Measurements from ENCODE around the gene LTBP1. TPM values are rescaled to one million over a fixed set of nuclear protein-coding genes. Genes with fewer than 3 reads are reported as not detected.

LTBP1 gene

Small RNA genes within 50 kb of the gene (small RNA-seq; reads per million reads assigned to genes)
- gene RF00019 (ENCODE audit: low read depth) (not detected), gene RNA5SP91 (ENCODE audit: low read depth) (not detected), gene RNA5SP92 (ENCODE audit: low read depth) (not detected)
